ENCODE data around the gene CNNM2. TPM values are rescaled to one million over a fixed set of nuclear protein-coding genes. Genes with fewer than 3 reads are reported as not detected.

The CNNM2 gene
- total RNA-seq, 2 donors from 2014 or later, result 14.7 to 17.9 TPM

- 82 to 83% methylated on average over 7 of the region's 7 CpGs for WGBS, 2 experiments (ENCODE audit: insufficient coverage in 1 of 2, insufficient read length in 1 of 2)
- H3K4me1 ChIP-seq (ENCODE audit: control insufficient read depth, insufficient read depth, low read length), result no peaks in the 10 kb centered on the region
- H3K36me3 ChIP-seq (ENCODE audit: control insufficient read depth, insufficient read depth, low read length), result no peaks in the 10 kb centered on the region
- no peak overlapping the region for H3K4me3 Mint-ChIP-seq
- no peaks in the 10 kb centered on the region for H3K9me3 ChIP-seq (ENCODE audit: control insufficient read depth, low read length)
- no peaks in the 10 kb centered on the region for H3K27me3 Mint-ChIP-seq (ENCODE audit: insufficient read depth)
- no peaks in the 10 kb centered on the region for H3K9me3 Mint-ChIP-seq
- peak; percentile 63 for DNase-seq
- TF ChIP-seq CTCF (conservative IDR thresholded peaks at IDR 0.05), result peak; percentile 67
- no peaks in the 10 kb centered on the region for H3K27me3 ChIP-seq (ENCODE audit: control insufficient read depth, insufficient read depth, low read length, poor library complexity, severe bottlenecking)
- H3K27ac ChIP-seq (ENCODE audit: low read depth, low read length), result no peak overlapping the region
- H3K36me3 Mint-ChIP-seq (ENCODE audit: low read depth), result no peaks in the 10 kb centered on the region
- peaks cover 11% of the 10 kb centered on the region for H3K4me1 Mint-ChIP-seq
- no peak overlapping the region for H3K4me3 ChIP-seq (ENCODE audit: low read length)
- H3K9ac ChIP-seq (ENCODE audit: extremely low read depth, low read length, poor library complexity, severe bottlenecking), result no peak overlapping the region
- no peak overlapping the region for H3K27ac Mint-ChIP-seq
Observed at GRCh38 chr10:103042908-103043307, 124.8 kb downstream of the CNNM2 start.

- H3K9ac ChIP-seq (ENCODE audit: extremely low read depth, low read length, poor library complexity, severe bottlenecking), result no peak overlapping the region
- Mint-ChIP-seq H3K4me3 (no peak overlapping the region), H3K4me1 (peaks cover 11% of the 10 kb centered on the region), H3K36me3 (ENCODE audit: low read depth) (no peaks in the 10 kb centered on the region), H3K27me3 (ENCODE audit: insufficient read depth) (no peaks in the 10 kb centered on the region), H3K9me3 (no peaks in the 10 kb centered on the region), H3K27ac (no peak overlapping the region)
- H3K27me3 ChIP-seq (ENCODE audit: control insufficient read depth, insufficient read depth, low read length, poor library complexity, severe bottlenecking), result no peaks in the 10 kb centered on the region
- no peak for DNase-seq
- no peak overlapping the region for H3K4me3 ChIP-seq (ENCODE audit: low read length)
- no peak for TF ChIP-seq CTCF (conservative IDR thresholded peaks at IDR 0.05)
- WGBS, 2 experiments (ENCODE audit: insufficient coverage in 1 of 2, insufficient read length in 1 of 2), result 85 to 89% methylated on average over 4 to 8 of the region's 8 CpGs
- H3K27ac ChIP-seq (ENCODE audit: low read depth, low read length), result peak overlapping the region; percentile 25
- no peaks in the 10 kb centered on the region for H3K36me3 ChIP-seq (ENCODE audit: control insufficient read depth, insufficient read depth, low read length)
- no peaks in the 10 kb centered on the region for H3K4me1 ChIP-seq (ENCODE audit: control insufficient read depth, insufficient read depth, low read length)
- no peaks in the 10 kb centered on the region for H3K9me3 ChIP-seq (ENCODE audit: control insufficient read depth, low read length)
Observed at GRCh38 chr10:103044942-103045489, 126.9 kb downstream of the CNNM2 start.

- TF ChIP-seq CTCF (conservative IDR thresholded peaks at IDR 0.05), result no peak
- Histone ChIP-seq H3K4me1 (ENCODE audit: control insufficient read depth, insufficient read depth, low read length) (no peaks in the 10 kb centered on the region), H3K36me3 (ENCODE audit: control insufficient read depth, insufficient read depth, low read length) (no peaks in the 10 kb centered on the region), H3K4me3 (ENCODE audit: low read length) (no peak overlapping the region), H3K9ac (ENCODE audit: extremely low read depth, low read length, poor library complexity, severe bottlenecking) (no peak overlapping the region), H3K27me3 (ENCODE audit: control insufficient read depth, insufficient read depth, low read length, poor library complexity, severe bottlenecking) (no peaks in the 10 kb centered on the region), H3K9me3 (ENCODE audit: control insufficient read depth, low read length) (no peaks in the 10 kb centered on the region), H3K27ac (ENCODE audit: low read depth, low read length) (no peak overlapping the region)
- no peaks in the 10 kb centered on the region for H3K27me3 Mint-ChIP-seq (ENCODE audit: insufficient read depth)
- H3K4me3 Mint-ChIP-seq, result no peak overlapping the region
- DNase-seq, result no peak
- WGBS, 2 experiments (ENCODE audit: insufficient coverage in 1 of 2, insufficient read length in 1 of 2), result 80 to 88% methylated on average over 1 to 3 of the region's 3 CpGs
- H3K27ac Mint-ChIP-seq, result no peak overlapping the region
- no peaks in the 10 kb centered on the region for H3K9me3 Mint-ChIP-seq
- no peaks in the 10 kb centered on the region for H3K36me3 Mint-ChIP-seq (ENCODE audit: low read depth)
- H3K4me1 Mint-ChIP-seq, result peaks cover 11% of the 10 kb centered on the region
Observed at GRCh38 chr10:103045961-103046360, 127.9 kb downstream of the CNNM2 start.
